ENCODE results near the gene F2R. TPM values are rescaled to one million over a fixed set of nuclear protein-coding genes. Genes with fewer than 3 reads are reported as not detected.
"Not testable (repeated sequence)": the region's sequence is repeated elsewhere in the genome, so short reads cannot be mapped to it uniquely, and the experiment has no call there.

Gene F2R
- 4.7 TPM for total RNA-seq

- no peak for DNase-seq (ENCODE audit: low spot score)
Observed at GRCh38 chr5:76715736-76716455, at the start of gene F2R. TSS of gene F2R (plus strand) at chr5:76716126. CDS start at chr5:76716308, 182 bp downstream.

- no peak for DNase-seq (ENCODE audit: low spot score)
Observed at GRCh38 chr5:76667495-76667894, 48.4 kb upstream of the F2R start.

GRCh38 chr5:76669245-76669644, 46.7 kb upstream of the F2R start:
- no peak for DNase-seq (ENCODE audit: low spot score)

GRCh38 chr5:76670508-76670907, 45.4 kb upstream of the F2R start:
- no peak for DNase-seq (ENCODE audit: low spot score)

GRCh38 chr5:76672242-76672641, 43.7 kb upstream of the F2R start:
- no peak for DNase-seq (ENCODE audit: low spot score)

- no peak for DNase-seq (ENCODE audit: low spot score)
Observed at GRCh38 chr5:76673125-76673524, 42.8 kb upstream of the F2R start.

GRCh38 chr5:76674330-76675066, 41.4 kb upstream of the F2R start:
- DNase-seq (ENCODE audit: low spot score), result no peak

- no peak for DNase-seq (ENCODE audit: low spot score)
Observed at GRCh38 chr5:76675364-76675763, 40.6 kb upstream of the F2R start.

- DNase-seq (ENCODE audit: low spot score), result no peak
Observed at GRCh38 chr5:76677849-76678472, 38.0 kb upstream of the F2R start.

- DNase-seq (ENCODE audit: low spot score), result no peak
Observed at GRCh38 chr5:76679231-76679630, 36.7 kb upstream of the F2R start.

GRCh38 chr5:76680826-76681225, 35.1 kb upstream of the F2R start:
- not testable (repeated sequence) for DNase-seq (ENCODE audit: low spot score)

GRCh38 chr5:76681287-76681686, 34.6 kb upstream of the F2R start:
- DNase-seq (ENCODE audit: low spot score), result no peak

GRCh38 chr5:76682387-76682786, 33.5 kb upstream of the F2R start:
- DNase-seq (ENCODE audit: low spot score), result no peak

- DNase-seq (ENCODE audit: low spot score), result no peak
Observed at GRCh38 chr5:76683816-76684731, 31.9 kb upstream of the F2R start.

GRCh38 chr5:76684756-76685519, 31.0 kb upstream of the F2R start:
- DNase-seq (ENCODE audit: low spot score), result no peak

GRCh38 chr5:76685704-76686103, 30.2 kb upstream of the F2R start:
- DNase-seq (ENCODE audit: low spot score), result no peak

GRCh38 chr5:76688212-76688611, 27.7 kb upstream of the F2R start:
- no peak for DNase-seq (ENCODE audit: low spot score)

GRCh38 chr5:76688836-76689235, 27.1 kb upstream of the F2R start:
- no peak for DNase-seq (ENCODE audit: low spot score)

GRCh38 chr5:76689321-76690036, 26.4 kb upstream of the F2R start:
- DNase-seq (ENCODE audit: low spot score), result no peak

- no peak for DNase-seq (ENCODE audit: low spot score)
Observed at GRCh38 chr5:76690037-76690679, 25.8 kb upstream of the F2R start.
